ENCODE data around the gene ATP6V1A.

Gene ATP6V1A

GRCh38 chr3:113825090-113825489, 78.3 kb downstream of the ATP6V1A start:
- no peak overlapping the region for H3K27ac ChIP-seq (ENCODE audit: low read depth, low read length)
- no peaks in the 10 kb centered on the region for H3K27me3 ChIP-seq (ENCODE audit: control insufficient read depth, insufficient read depth, low read length)
- H3K9ac ChIP-seq (ENCODE audit: low read length), result no peak overlapping the region
- H3K4me3 ChIP-seq (ENCODE audit: low read depth, low read length), result no peak overlapping the region
- no peaks in the 10 kb centered on the region for H3K36me3 ChIP-seq (ENCODE audit: control insufficient read depth, insufficient read depth, low read length)
- H3K4me1 ChIP-seq (ENCODE audit: control insufficient read depth, insufficient read depth, low read length), result peaks cover 5% of the 10 kb centered on the region; the same call in 1 of the 2 replicates
- H3K9me3 ChIP-seq (ENCODE audit: control insufficient read depth, insufficient read depth, low read depth, low read length), result no peaks in the 10 kb centered on the region

- Histone ChIP-seq H3K4me3 (ENCODE audit: low read depth, low read length) (no peak overlapping the region), H3K27ac (ENCODE audit: low read depth, low read length) (no peak overlapping the region), H3K9me3 (ENCODE audit: control insufficient read depth, insufficient read depth, low read depth, low read length) (no peaks in the 10 kb centered on the region), H3K9ac (ENCODE audit: low read length) (no peak overlapping the region), H3K27me3 (ENCODE audit: control insufficient read depth, insufficient read depth, low read length) (no peaks in the 10 kb centered on the region), H3K4me1 (ENCODE audit: control insufficient read depth, insufficient read depth, low read length) (peaks cover 11% of the 10 kb centered on the region; the same call in 1 of the 2 replicates), H3K36me3 (ENCODE audit: control insufficient read depth, insufficient read depth, low read length) (no peaks in the 10 kb centered on the region)
These were observed 81.8 kb downstream of the ATP6V1A start for GRCh38 chr3:113828600-113828999.

- no peaks in the 10 kb centered on the region for H3K9me3 ChIP-seq (ENCODE audit: control insufficient read depth, insufficient read depth, low read depth, low read length)
- no peaks in the 10 kb centered on the region for H3K36me3 ChIP-seq (ENCODE audit: control insufficient read depth, insufficient read depth, low read length)
- peaks cover 11% of the 10 kb centered on the region; the same call in 1 of the 2 replicates for H3K4me1 ChIP-seq (ENCODE audit: control insufficient read depth, insufficient read depth, low read length)
- H3K27ac ChIP-seq (ENCODE audit: low read depth, low read length), result no peak overlapping the region
- no peak overlapping the region for H3K4me3 ChIP-seq (ENCODE audit: low read depth, low read length)
- no peaks in the 10 kb centered on the region for H3K27me3 ChIP-seq (ENCODE audit: control insufficient read depth, insufficient read depth, low read length)
- no peak overlapping the region for H3K9ac ChIP-seq (ENCODE audit: low read length)
These were observed 82.9 kb downstream of the ATP6V1A start for GRCh38 chr3:113829576-113830354.

DNA sequence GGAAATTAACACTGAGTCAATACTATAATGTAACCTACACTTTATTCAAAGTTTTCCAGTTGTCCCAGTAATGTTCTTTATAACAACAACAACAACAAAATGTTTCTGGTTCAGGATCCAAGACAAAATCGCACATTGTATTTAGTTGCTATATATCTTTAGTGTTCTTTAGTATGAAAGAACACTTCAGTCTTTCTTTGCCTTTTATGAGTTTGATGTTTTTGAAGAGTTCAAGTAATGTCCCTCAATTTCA, 84.2 kb downstream of the ATP6V1A start:
- peaks cover 11% of the 10 kb centered on the region; the same call in 1 of the 2 replicates for H3K4me1 ChIP-seq (ENCODE audit: control insufficient read depth, insufficient read depth, low read length)
- H3K9ac ChIP-seq (ENCODE audit: low read length), result no peak overlapping the region
- no peak overlapping the region for H3K4me3 ChIP-seq (ENCODE audit: low read depth, low read length)
- H3K27ac ChIP-seq (ENCODE audit: low read depth, low read length), result no peak overlapping the region
- no peaks in the 10 kb centered on the region for H3K9me3 ChIP-seq (ENCODE audit: control insufficient read depth, insufficient read depth, low read depth, low read length)
- H3K27me3 ChIP-seq (ENCODE audit: control insufficient read depth, insufficient read depth, low read length), result no peaks in the 10 kb centered on the region
- no peaks in the 10 kb centered on the region for H3K36me3 ChIP-seq (ENCODE audit: control insufficient read depth, insufficient read depth, low read length)

DNA sequence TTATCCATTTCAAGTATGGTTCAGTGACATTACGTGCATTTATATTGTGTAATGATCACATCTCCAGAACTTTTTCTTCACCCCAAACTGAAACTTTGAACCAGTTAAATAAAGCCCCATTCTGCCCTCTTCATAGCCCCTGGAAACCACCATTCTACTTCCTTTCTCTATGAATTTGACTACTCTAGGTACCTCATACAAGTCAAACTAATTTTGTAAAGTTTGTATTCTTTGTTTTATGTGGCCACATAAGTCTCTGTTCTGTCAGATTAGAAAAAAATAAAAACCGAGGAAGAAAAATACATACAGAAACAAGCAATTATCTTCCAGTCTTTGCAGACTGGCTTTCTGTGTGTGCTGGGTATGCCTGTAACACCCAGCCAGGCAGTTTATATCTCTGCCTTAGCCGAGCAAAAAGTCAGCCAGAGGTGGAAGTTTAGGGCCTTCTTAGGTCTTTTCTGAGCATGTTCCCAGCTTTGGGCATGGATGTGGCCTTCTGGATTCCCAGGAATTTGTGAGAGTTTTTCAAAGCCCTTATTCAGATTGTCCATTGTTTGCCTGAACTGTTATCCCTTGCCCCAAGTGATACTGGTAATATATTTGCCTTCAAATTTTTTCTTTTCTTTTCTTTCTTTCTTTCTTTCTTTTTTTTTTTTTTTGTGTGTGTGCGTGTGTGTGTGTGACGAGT, 85.8 kb downstream of the ATP6V1A start:
- Histone ChIP-seq H3K9ac (ENCODE audit: low read length) (no peak overlapping the region), H3K36me3 (ENCODE audit: control insufficient read depth, insufficient read depth, low read length) (no peaks in the 10 kb centered on the region), H3K4me1 (ENCODE audit: control insufficient read depth, insufficient read depth, low read length) (peaks cover 11% of the 10 kb centered on the region; the same call in 1 of the 2 replicates), H3K27ac (ENCODE audit: low read depth, low read length) (no peak overlapping the region), H3K9me3 (ENCODE audit: control insufficient read depth, insufficient read depth, low read depth, low read length) (no peaks in the 10 kb centered on the region), H3K27me3 (ENCODE audit: control insufficient read depth, insufficient read depth, low read length) (no peaks in the 10 kb centered on the region), H3K4me3 (ENCODE audit: low read depth, low read length) (no peak overlapping the region)

- H3K4me1 ChIP-seq (ENCODE audit: control insufficient read depth, insufficient read depth, low read length), result peaks cover 7% of the 10 kb centered on the region; the same call in 1 of the 2 replicates
- no peak overlapping the region for H3K4me3 ChIP-seq (ENCODE audit: low read depth, low read length)
- H3K27ac ChIP-seq (ENCODE audit: low read depth, low read length), result no peak overlapping the region
- no peaks in the 10 kb centered on the region for H3K9me3 ChIP-seq (ENCODE audit: control insufficient read depth, insufficient read depth, low read depth, low read length)
- no peak overlapping the region for H3K9ac ChIP-seq (ENCODE audit: low read length)
- no peaks in the 10 kb centered on the region; the same call in 1 of the 2 replicates for H3K27me3 ChIP-seq (ENCODE audit: control insufficient read depth, insufficient read depth, low read length)
- no peaks in the 10 kb centered on the region for H3K36me3 ChIP-seq (ENCODE audit: control insufficient read depth, insufficient read depth, low read length)
These were observed 88.1 kb downstream of the ATP6V1A start for GRCh38 chr3:113834983-113835382.

DNA sequence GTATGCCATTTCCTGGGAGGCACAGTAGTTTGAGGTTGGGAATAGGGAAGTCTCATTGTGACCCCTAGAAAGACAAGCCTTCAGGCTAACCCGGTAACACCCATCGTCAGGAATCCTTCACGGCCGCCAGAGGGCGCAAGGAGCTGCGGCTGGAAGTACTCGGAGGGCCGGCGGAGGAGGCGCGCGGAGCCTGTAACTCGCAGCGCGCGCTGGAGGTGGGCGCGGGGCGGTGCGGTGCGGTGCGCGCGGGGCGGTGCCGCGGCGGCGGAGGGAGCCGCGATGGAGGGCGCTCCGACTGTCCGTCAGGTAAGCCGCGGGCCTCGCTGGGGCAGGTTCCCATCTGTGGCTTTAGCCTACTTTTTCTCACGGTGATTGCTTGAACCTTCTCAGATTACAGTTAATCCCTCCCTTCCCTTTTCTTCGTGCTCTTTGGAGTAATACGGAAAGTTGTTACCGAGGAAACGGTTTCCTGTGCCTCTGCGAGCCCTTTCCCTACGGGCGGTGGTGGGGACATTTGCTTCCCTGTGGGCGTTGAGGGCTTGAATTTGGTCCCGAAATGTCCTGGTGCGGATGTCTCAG, 91.9 kb downstream of the ATP6V1A start, which contains the start of gene GRAMD1C:
Gene GRAMD1C (plus strand): TSS at position 158 of the 579 bp plus-strand sequence. CDS start 122 bp downstream, at position 280.
- H3K27ac ChIP-seq (ENCODE audit: low read depth, low read length), result no peak within 1 kb of the TSS

GRCh38 chr3:113839551-113839950, 92.7 kb downstream of the ATP6V1A start:
- Histone ChIP-seq H3K27ac (ENCODE audit: low read depth, low read length) (no peak overlapping the region), H3K4me3 (ENCODE audit: low read depth, low read length) (peak overlapping the region; percentile 75), H3K9ac (ENCODE audit: low read length) (no peak overlapping the region)

More for the DNA sequence above, 91.9 kb downstream of the ATP6V1A start, which contains the start of gene GRAMD1C:
- no peaks in the 10 kb centered on the region for H3K9me3 ChIP-seq (ENCODE audit: control insufficient read depth, insufficient read depth, low read depth, low read length)
- H3K9ac ChIP-seq (ENCODE audit: low read length), result peak within 1 kb of the TSS; percentile 1
- H3K36me3 ChIP-seq (ENCODE audit: control insufficient read depth, insufficient read depth, low read length), result no peaks in the 10 kb centered on the region
- H3K27me3 ChIP-seq (ENCODE audit: control insufficient read depth, insufficient read depth, low read length), result no peaks in the 10 kb centered on the region; the same call in 1 of the 2 replicates
- H3K4me3 ChIP-seq (ENCODE audit: low read depth, low read length), result peak within 1 kb of the TSS; percentile 75
- H3K4me1 ChIP-seq (ENCODE audit: control insufficient read depth, insufficient read depth, low read length), result no peaks in the 10 kb centered on the region

GRCh38 chr3:113844622-113845222, 97.9 kb downstream of the ATP6V1A start:
- no peak overlapping the region for H3K27ac ChIP-seq (ENCODE audit: low read depth, low read length)
- H3K9ac ChIP-seq (ENCODE audit: low read length), result no peak overlapping the region
- H3K4me1 ChIP-seq (ENCODE audit: control insufficient read depth, insufficient read depth, low read length), result no peaks in the 10 kb centered on the region
- H3K4me3 ChIP-seq (ENCODE audit: low read depth, low read length), result no peak overlapping the region
- no peaks in the 10 kb centered on the region; the same call in 1 of the 2 replicates for H3K27me3 ChIP-seq (ENCODE audit: control insufficient read depth, insufficient read depth, low read length)
- no peaks in the 10 kb centered on the region for H3K9me3 ChIP-seq (ENCODE audit: control insufficient read depth, insufficient read depth, low read depth, low read length)
- H3K36me3 ChIP-seq (ENCODE audit: control insufficient read depth, insufficient read depth, low read length), result no peaks in the 10 kb centered on the region

More at GRCh38 chr3:113839551-113839950, 92.7 kb downstream of the ATP6V1A start:
- Histone ChIP-seq H3K36me3 (ENCODE audit: control insufficient read depth, insufficient read depth, low read length) (no peaks in the 10 kb centered on the region), H3K4me1 (ENCODE audit: control insufficient read depth, insufficient read depth, low read length) (no peaks in the 10 kb centered on the region), H3K9me3 (ENCODE audit: control insufficient read depth, insufficient read depth, low read depth, low read length) (no peaks in the 10 kb centered on the region), H3K27me3 (ENCODE audit: control insufficient read depth, insufficient read depth, low read length) (no peaks in the 10 kb centered on the region; the same call in 1 of the 2 replicates)

- Histone ChIP-seq H3K9me3 (ENCODE audit: control insufficient read depth, insufficient read depth, low read depth, low read length) (no peaks in the 10 kb centered on the region), H3K4me1 (ENCODE audit: control insufficient read depth, insufficient read depth, low read length) (no peaks in the 10 kb centered on the region), H3K27ac (ENCODE audit: low read depth, low read length) (no peak overlapping the region), H3K4me3 (ENCODE audit: low read depth, low read length) (no peak overlapping the region), H3K9ac (ENCODE audit: low read length) (no peak overlapping the region), H3K36me3 (ENCODE audit: control insufficient read depth, insufficient read depth, low read length) (no peaks in the 10 kb centered on the region), H3K27me3 (ENCODE audit: control insufficient read depth, insufficient read depth, low read length) (no peaks in the 10 kb centered on the region)
These were observed 100.4 kb downstream of the ATP6V1A start for GRCh38 chr3:113847247-113847646.

Measured in HUES6 (cell line).